ENCODE measurements around the gene PDE3B.
A peak's percentile ranks its signal among the peaks of the same experiment; 100 is the strongest.

GRCh38 chr11:14907411-14908213 lies 264.0 kb downstream of the PDE3B start:
- TF ChIP-seq CTCF (IDR thresholded peaks at IDR 0.05) (peak; percentile 51 to 75 (median 62)), POLR2A (IDR thresholded peaks at IDR 0.05) (no peak)

Data from adrenal gland (tissue), 5 donors.